ENCODE data around the gene DLG2. TPM values are rescaled to one million over a fixed set of nuclear protein-coding genes. Genes with fewer than 3 reads are reported as not detected.

Gene DLG2
- total and polyA plus RNA-seq, 7 donors, result 0.60 to 25.8 (median 9.7) TPM; not detected in 1

DNA sequence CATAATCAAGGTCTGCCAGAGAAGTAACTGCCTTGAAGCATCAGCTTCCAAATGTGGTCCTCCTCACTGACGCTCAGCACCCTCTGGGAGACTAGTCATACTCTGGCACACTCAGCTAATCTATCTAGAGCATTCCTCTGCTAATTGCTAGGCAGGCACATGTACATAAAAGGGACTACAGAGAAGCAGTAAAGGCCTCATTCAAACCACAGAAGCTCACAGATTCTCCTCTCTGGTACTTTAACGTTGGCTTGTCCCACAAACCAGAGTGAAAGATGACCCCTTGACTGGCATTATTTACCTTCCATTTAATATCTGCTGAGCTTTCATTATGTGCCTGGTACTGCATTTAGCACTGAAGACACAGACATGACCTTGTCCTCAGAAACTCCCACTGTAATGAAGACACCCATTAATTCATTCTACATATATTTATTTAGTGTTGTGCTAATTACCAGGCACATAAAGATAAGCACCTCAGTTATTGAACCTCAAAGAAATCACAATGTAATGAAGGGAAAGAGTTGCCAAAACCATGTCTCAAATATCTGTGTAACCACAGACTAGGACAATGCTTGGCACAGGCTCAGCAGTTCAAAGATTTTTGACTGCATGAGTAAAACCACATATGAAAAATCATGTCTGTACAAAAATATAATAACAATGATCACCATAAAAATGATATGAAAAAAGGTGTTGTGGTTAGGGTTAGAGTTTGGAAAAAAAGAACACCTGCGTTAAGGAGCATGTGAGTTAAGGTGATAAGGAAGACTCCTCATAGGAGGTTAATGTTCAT lies 550.4 kb downstream of the DLG2 start:
- no peak overlapping the region for H3K27ac ChIP-seq
- DNase-seq, result no peak
- no peak for TF ChIP-seq POLR2AphosphoS5 (IDR thresholded peaks at IDR 0.05)
- TF ChIP-seq POLR2A (IDR thresholded peaks at IDR 0.05), result no peak
- TF ChIP-seq, protein P1, sequence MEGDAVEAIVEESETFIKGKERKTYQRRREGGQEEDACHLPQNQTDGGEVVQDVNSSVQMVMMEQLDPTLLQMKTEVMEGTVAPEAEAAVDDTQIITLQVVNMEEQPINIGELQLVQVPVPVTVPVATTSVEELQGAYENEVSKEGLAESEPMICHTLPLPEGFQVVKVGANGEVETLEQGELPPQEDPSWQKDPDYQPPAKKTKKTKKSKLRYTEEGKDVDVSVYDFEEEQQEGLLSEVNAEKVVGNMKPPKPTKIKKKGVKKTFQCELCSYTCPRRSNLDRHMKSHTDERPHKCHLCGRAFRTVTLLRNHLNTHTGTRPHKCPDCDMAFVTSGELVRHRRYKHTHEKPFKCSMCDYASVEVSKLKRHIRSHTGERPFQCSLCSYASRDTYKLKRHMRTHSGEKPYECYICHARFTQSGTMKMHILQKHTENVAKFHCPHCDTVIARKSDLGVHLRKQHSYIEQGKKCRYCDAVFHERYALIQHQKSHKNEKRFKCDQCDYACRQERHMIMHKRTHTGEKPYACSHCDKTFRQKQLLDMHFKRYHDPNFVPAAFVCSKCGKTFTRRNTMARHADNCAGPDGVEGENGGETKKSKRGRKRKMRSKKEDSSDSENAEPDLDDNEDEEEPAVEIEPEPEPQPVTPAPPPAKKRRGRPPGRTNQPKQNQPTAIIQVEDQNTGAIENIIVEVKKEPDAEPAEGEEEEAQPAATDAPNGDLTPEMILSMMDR (IDR thresholded peaks at IDR 0.05), result no peak
- TF ChIP-seq EP300 (IDR thresholded peaks at IDR 0.05), result no peak
- no peaks in the 10 kb centered on the region for H3K27me3 ChIP-seq
- no peaks in the 10 kb centered on the region for H3K9me3 ChIP-seq
- no peaks in the 10 kb centered on the region for H3K36me3 ChIP-seq
- no peak overlapping the region for H3K4me3 ChIP-seq
- 34 to 51% methylated on average over 3 of the region's 3 CpGs for WGBS, 2 donors
- intact Hi-C loops (cut with DNase I), result no loop called here
- no peaks in the 10 kb centered on the region for H3K4me1 ChIP-seq

DNA sequence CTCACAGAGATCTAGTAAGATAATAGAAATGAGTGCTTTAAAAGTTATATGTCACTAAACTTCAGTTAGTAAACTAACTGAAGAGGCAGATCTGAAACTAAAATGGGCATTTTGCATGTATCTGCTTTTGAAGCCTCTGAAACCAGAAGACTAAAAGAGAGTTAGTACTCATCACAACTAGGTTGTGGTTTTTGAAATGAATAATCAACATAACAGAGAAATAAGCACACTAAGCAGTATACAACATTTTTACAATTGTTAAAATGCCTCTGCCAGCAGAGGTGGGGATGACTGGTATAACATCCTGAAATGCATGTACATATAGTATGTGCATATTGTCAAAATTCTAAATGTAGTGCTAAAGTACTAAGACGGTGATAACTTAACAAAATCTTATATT lies 564.5 kb downstream of the DLG2 start:
- no peaks in the 10 kb centered on the region for H3K27me3 ChIP-seq
- DNase-seq, result no peak
- H3K9me3 ChIP-seq, result no peaks in the 10 kb centered on the region
- H3K36me3 ChIP-seq, result no peaks in the 10 kb centered on the region
- intact Hi-C loops (cut with DNase I), result no loop called here
- no peak overlapping the region for H3K4me3 ChIP-seq
- H3K27ac ChIP-seq, result no peak overlapping the region
- H3K4me1 ChIP-seq, result no peaks in the 10 kb centered on the region
- TF ChIP-seq POLR2AphosphoS5 (IDR thresholded peaks at IDR 0.05), result no peak
- no peak for TF ChIP-seq EP300 (IDR thresholded peaks at IDR 0.05)
- no peak for TF ChIP-seq POLR2A (IDR thresholded peaks at IDR 0.05)
- TF ChIP-seq, protein P1 (IDR thresholded peaks at IDR 0.05), result no peak
- WGBS, 2 donors, result 92 to 96% methylated on average over 1 of the region's 1 CpG

DNA sequence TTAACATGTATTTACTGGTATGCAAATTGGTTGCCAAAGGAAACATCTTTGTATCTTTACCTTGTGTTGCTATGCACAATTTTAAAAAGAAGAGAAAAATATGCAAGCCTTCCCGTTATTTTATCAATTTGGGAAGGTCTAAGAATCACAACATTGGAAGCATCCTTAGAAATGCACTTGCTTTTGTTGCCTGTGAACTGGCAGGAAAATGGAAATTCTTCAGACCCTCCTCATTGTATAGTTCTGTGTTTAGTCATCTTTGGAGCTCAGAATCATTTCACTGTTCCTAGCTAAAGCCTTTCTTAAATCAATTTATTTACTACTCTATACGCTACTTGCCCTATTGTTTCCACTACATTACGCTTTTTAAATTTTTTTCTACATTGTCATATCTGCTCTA lies 574.5 kb downstream of the DLG2 start:
- intact Hi-C loops (cut with DNase I), result no loop called here
- WGBS, 2 donors, result 92 to 96% methylated on average over 3 of the region's 3 CpGs

DNA sequence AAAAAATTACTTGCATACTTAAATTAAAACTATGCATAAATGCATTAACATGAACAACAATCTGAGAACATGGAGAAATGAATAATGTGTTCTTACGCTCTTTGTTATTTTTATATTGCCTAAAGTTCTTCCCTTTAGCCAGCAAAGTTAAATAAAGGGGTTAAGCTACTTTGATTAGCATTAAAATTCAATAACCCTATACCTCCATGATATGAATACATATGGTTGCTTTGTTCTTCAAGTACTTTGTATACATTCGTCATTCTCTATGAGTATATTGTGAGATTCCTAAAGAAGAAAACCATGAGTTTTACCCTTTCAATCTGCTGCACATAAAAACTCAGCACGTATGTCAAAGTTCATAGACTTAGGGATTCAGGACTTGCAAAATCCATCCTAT lies 578.3 kb downstream of the DLG2 start:
- no peak for TF ChIP-seq EP300 (IDR thresholded peaks at IDR 0.05)
- TF ChIP-seq POLR2A (IDR thresholded peaks at IDR 0.05), result no peak
- TF ChIP-seq, protein P1 (IDR thresholded peaks at IDR 0.05), result no peak
- TF ChIP-seq POLR2AphosphoS5 (IDR thresholded peaks at IDR 0.05), result no peak
- intact Hi-C loops (cut with DNase I), result no loop called here
- no peaks in the 10 kb centered on the region for H3K4me1 ChIP-seq
- no peaks in the 10 kb centered on the region for H3K9me3 ChIP-seq
- H3K4me3 ChIP-seq, result no peak overlapping the region
- H3K27ac ChIP-seq, result no peak overlapping the region
- H3K27me3 ChIP-seq, result no peaks in the 10 kb centered on the region
- 91 to 95% methylated on average over 3 of the region's 3 CpGs for WGBS, 2 donors
- DNase-seq, result no peak
- no peaks in the 10 kb centered on the region for H3K36me3 ChIP-seq

More for the DNA sequence above, 574.5 kb downstream of the DLG2 start:
- no peak for DNase-seq
- no peak overlapping the region for H3K27ac ChIP-seq
- H3K4me1 ChIP-seq, result no peaks in the 10 kb centered on the region
- TF ChIP-seq, protein P1 (IDR thresholded peaks at IDR 0.05), result no peak
- TF ChIP-seq POLR2A (IDR thresholded peaks at IDR 0.05), result no peak
- no peak for TF ChIP-seq POLR2AphosphoS5 (IDR thresholded peaks at IDR 0.05)
- no peak for TF ChIP-seq EP300 (IDR thresholded peaks at IDR 0.05)
- no peak overlapping the region for H3K4me3 ChIP-seq
- H3K36me3 ChIP-seq, result no peaks in the 10 kb centered on the region
- H3K9me3 ChIP-seq, result no peaks in the 10 kb centered on the region
- no peaks in the 10 kb centered on the region for H3K27me3 ChIP-seq

All from sigmoid colon (tissue), 7 donors.